G401.6 (cell line): ENCODE data around the gene FHIP1B.

ENCODE experiments used
- FAIRE-seq: peaks from 2 replicates; lab custom pipeline; 2012; peaks lifted over from hg19 to GRCh38; lab: Jason Lieb, UNC

The FHIP1B gene

DNA sequence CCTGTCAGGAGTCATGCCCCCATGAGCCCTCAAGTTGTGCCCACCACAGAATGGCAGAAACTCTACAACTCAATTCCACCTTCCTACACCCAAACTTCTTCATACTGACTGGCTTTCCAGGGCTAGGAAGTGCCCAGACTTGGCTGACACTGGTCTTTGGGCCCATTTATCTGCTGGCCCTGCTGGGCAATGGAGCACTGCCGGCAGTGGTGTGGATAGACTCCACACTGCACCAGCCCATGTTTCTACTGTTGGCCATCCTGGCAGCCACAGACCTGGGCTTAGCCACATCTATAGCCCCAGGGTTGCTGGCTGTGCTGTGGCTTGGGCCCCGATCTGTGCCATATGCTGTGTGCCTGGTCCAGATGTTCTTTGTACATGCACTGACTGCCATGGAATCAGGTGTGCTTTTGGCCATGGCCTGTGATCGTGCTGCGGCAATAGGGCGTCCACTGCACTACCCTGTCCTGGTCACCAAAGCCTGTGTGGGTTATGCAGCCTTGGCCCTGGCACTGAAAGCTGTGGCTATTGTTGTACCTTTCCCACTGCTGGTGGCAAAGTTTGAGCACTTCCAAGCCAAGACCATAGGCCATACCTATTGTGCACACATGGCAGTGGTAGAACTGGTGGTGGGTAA lies 35.1 kb downstream of the FHIP1B start, which contains the start of gene OR52W1:
Gene OR52W1, plus strand, starts transcription at position 51 of the 637 bp plus-strand sequence. Its CDS starts 0 bp downstream, at position 51.
- FAIRE-seq: no peak

DNA sequence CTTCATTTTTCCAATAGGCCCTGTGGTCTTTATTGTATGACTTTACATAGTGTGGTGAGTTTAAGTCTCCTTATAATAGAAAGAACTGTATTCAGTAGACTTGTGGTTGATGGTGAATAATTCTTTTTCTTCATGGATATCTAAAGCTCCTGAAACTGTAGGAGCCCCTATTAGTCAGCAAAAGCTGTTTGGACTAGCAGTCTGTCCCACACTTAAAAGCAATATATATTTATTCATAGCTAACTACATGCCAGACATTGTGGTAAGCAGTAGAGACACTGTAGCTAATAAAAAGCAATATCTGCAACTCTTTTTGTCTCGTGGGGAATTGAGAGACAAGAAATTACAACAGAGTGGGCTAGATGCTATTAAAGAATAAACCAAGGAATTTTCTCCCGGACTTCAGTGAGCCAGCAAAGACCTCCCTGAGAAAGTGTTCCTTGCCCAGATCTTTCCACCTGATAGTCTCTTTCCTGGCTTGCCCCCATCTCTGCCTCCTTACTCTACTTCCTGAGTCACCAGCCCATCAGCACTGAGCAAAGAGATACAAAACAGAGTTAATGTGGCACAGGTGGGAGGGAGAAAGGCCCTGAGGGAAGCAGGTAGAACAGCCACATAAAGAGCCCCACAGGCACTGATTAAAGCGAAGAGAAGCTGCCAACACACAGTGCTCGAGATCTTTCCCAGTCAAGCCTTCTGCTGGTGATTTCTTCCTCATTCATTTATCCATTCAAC lies 36.8 kb downstream of the FHIP1B start:
- FAIRE-seq: no peak

DNA sequence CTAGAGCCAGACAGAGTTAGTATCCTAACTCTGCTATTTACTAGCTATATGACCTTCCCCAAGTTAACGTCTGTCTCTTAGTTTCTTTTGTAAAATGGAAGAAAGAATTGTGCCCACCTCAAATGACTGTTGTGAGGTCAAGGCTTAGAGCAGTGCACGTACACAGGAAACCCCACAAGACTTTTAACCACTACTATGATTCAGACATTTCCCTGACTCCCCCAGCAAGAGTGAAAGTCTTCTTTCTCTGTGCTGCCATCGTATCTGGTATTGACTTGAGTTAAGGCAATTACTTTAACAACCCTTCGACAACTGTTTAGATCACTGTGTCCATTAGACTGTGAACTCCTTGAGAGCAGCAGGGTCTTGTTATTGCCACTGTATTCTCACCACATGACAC lies 38.0 kb downstream of the FHIP1B start:
- FAIRE-seq: no peak

DNA sequence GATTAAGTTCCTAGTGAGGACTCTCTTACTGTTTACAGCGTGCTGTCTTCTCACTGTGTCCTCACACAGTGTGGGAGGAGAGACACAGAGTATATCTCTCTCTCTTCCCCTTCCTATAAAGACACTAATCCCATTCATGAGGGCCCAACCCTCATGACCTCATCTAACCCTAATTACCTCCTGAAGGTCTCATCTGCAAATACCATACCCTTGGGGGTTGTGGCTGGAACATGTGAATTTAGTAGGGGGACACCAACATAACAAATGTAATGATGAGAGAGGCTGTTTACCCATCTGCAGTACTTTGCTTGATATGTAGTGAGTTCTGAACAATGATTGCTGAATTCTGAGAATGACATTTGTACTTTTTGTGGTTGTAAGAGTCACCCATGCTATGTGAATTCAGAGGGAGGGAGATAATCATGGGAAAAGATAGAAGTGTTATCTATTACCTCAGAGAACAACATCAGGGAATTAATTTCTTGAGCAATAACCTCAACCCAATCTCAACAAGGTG lies 40.3 kb downstream of the FHIP1B start:
- FAIRE-seq: no peak

DNA sequence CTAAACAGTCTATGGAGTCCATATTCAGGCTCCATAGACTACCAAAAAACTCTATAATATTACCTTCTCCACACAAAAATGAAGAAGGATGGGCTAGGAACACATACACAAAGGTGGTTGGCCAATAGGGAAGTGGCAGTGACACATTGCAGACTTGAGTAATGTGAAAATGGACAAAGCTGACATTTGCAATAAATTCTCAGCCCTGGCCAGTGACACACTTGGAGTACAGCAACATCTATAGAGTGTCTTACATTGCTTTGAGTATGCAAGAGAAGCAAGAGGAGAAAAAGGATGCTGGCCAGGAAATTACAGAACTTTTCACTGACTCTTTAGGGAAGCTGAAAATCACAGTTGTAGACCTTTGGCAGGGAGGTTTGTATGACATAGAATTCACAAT lies 42.7 kb downstream of the FHIP1B start:
- no peak for FAIRE-seq

DNA sequence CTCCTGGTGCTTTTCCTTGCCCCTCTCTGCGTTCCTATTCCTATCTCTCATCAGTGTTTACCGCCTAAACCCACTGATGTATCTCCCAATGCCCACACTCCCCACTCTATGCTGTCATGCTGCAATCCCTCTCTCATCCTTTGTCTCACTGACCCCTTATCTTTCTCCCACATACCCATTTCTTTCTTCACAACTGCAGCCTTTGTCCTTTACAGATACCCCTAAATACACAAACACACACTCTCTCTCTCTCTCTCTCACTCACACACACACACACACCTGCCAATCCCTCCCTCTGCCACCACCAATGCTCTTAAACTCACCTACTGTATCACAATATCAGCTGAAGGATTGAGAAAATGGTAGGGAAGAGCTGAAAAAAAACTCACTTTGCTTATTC lies 59.0 kb downstream of the FHIP1B start:
- no peak for FAIRE-seq

DNA sequence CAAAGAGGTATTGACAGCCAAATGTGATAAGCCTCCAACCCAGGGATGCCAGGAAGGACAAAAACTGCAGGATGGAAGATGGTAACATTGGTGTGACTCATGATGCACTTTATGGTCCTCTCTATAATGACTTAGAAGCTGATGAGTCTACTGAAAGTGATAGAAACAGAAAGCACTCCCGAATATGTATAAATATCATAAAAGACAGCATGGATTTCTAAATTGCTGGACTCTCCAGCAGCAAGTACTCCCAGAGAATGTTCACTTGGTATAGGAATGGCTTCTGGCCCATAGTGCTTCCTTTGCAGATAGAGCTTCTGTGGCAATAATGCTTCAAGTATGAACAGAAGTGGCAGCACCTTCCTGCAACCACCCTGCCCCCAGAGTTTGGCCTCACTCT lies 64.2 kb downstream of the FHIP1B start, which contains the start of gene OR52B2:
Gene OR52B2, minus strand, starts transcription at position 101 of the 400 bp plus-strand sequence. Its CDS starts 0 bp downstream, at position 101.
- FAIRE-seq: no peak
